HepG2 (cell line): ENCODE data around the gene LRTM2. TPM values are rescaled to one million over a fixed set of nuclear protein-coding genes. Genes with fewer than 3 reads are reported as not detected.

Source experiments
- ATAD3A ChIP-seq: sonication (generic); formaldehyde crosslinking; IDR thresholded peaks from 2 replicates; pipeline ENCODE4 v1.4.0; 2020; ENCODE audit warnings: missing genetic modification reagents
- FOXM1 ChIP-seq: sonication (generic); formaldehyde crosslinking; IDR thresholded peaks from 2 replicates; pipeline ENCODE4 v1.5.0; 2020; ENCODE audit warnings: missing genetic modification reagents
- GTF3A ChIP-seq: sonication (generic); formaldehyde crosslinking; conservative IDR thresholded peaks from 2 replicates; pipeline ENCODE4 v1.4.0; 2020; ENCODE audit warnings: mild to moderate bottlenecking, missing genetic modification reagents
- IKZF5 ChIP-seq: IDR thresholded peaks from 2 replicates; pipeline ENCODE4 v1.6.1; 2018; ENCODE audit warnings: missing genetic modification reagents, mild to moderate bottlenecking, missing compliant biosample characterization
- KDM3A ChIP-seq: IDR thresholded peaks from 2 replicates; pipeline ENCODE4 v1.6.1; 2018; ENCODE audit warnings: low read depth, missing compliant biosample characterization
- MAFG ChIP-seq: sonication (generic); formaldehyde crosslinking; IDR thresholded peaks from 2 replicates; pipeline ENCODE4 v1.5.1; 2020; ENCODE audit warnings: mild to moderate bottlenecking, missing genetic modification reagents
- NBN ChIP-seq: fragments of 450-650 bp; conservative IDR thresholded peaks from 2 replicates; pipeline ENCODE4 v1.6.1; 2017
- SAP130 ChIP-seq: IDR thresholded peaks from 2 replicates; pipeline ENCODE4 v1.6.1; 2016; ENCODE audit warnings: low read depth
- ZNF224 ChIP-seq: sonication (generic); formaldehyde crosslinking; IDR thresholded peaks from 2 replicates; pipeline ENCODE4 v1.5.0; 2020; ENCODE audit warnings: mild to moderate bottlenecking, missing genetic modification reagents
- ZNF256 ChIP-seq: sonication (generic); formaldehyde crosslinking; conservative IDR thresholded peaks from 2 replicates; pipeline ENCODE4 v1.4.0; 2020; ENCODE audit warnings: missing genetic modification reagents
- ZNF333 ChIP-seq: sonication (generic); formaldehyde crosslinking; IDR thresholded peaks from 2 replicates; pipeline ENCODE4 v1.4.0; 2020; ENCODE audit warnings: mild to moderate bottlenecking, missing genetic modification reagents, borderline replicate concordance
- ZNF431 ChIP-seq: sonication (generic); formaldehyde crosslinking; IDR thresholded peaks from 2 replicates; pipeline ENCODE4 v1.9.0; 2022; ENCODE audit warnings: missing genetic modification reagents, low read depth, mild to moderate bottlenecking, borderline replicate concordance
- ZNF549 ChIP-seq: sonication (generic); formaldehyde crosslinking; IDR thresholded peaks from 2 replicates; pipeline ENCODE4 v1.5.0; 2020; ENCODE audit warnings: missing genetic modification reagents
- ZNF609 ChIP-seq: sonication (generic); formaldehyde crosslinking; IDR thresholded peaks from 2 replicates; pipeline ENCODE4 v1.4.0; 2020; ENCODE audit warnings: mild to moderate bottlenecking, missing genetic modification reagents, borderline replicate concordance
- ZNF678 ChIP-seq: sonication (generic); formaldehyde crosslinking; IDR thresholded peaks from 2 replicates; pipeline ENCODE4 v1.4.0; 2020; ENCODE audit warnings: mild to moderate bottlenecking, missing genetic modification reagents
- ZNF720 ChIP-seq: sonication (generic); formaldehyde crosslinking; IDR thresholded peaks from 2 replicates; pipeline ENCODE4 v1.4.0; 2020; ENCODE audit warnings: missing genetic modification reagents
- ZNF775 ChIP-seq: sonication (generic); formaldehyde crosslinking; IDR thresholded peaks from 2 replicates; pipeline ENCODE4 v1.4.0; 2020; ENCODE audit warnings: missing genetic modification reagents, mild to moderate bottlenecking, moderate library complexity, borderline replicate concordance
- ZNF792 ChIP-seq: IDR thresholded peaks from 2 replicates; pipeline ENCODE4 v1.6.1; 2016
- ZNF883 ChIP-seq: sonication (generic); formaldehyde crosslinking; IDR thresholded peaks from 2 replicates; pipeline ENCODE4 v1.5.1; 2020; ENCODE audit warnings: mild to moderate bottlenecking, missing genetic modification reagents; ENCODE audit errors: not compliant biosample characterization
- polyA plus RNA-seq, 8 experiments: library from polyadenylated mRNA; depleted of rRNA in 3 of 8; stranded (reverse) in 7 of 8; unstranded in 1 of 8; fragments of >200 nt; fragmentation: Illumina TruSeq in 4 of 8; extraction: Trizol in 4 of 8; gene quantifications; 2 replicates each; pipeline versions ENCODE4 v1.2.1 to v1.2.3, GENCODE V29; 2011 to 2016; ENCODE audit warnings: low read depth in 4 of 8, missing spikeins in 1 of 8, mixed read lengths in 1 of 8; ENCODE audit not compliant: insufficient read depth in 1 of 8
- total RNA-seq, 5 experiments: library from RNA; depleted of rRNA; stranded (reverse); fragments of >200 nt; fragmentation: Illumina TruSeq; extraction: Trizol; gene quantifications; 2 replicates each; pipeline ENCODE4 v1.2.3, GENCODE V29; 2016; ENCODE audit warnings: low read depth in 1 of 5
- TF ChIP-seq, protein P1 (sequence below): sonication (generic); formaldehyde crosslinking; IDR thresholded peaks from 2 replicates; pipeline ENCODE4 v1.4.0; 2020; ENCODE audit warnings: mild to moderate bottlenecking, low read depth, missing genetic modification reagents
- TF ChIP-seq, protein P2 (sequence below): IDR thresholded peaks from 2 replicates; pipeline ENCODE4 v1.6.1; 2016; ENCODE audit warnings: low read depth, control low read depth

The LRTM2 gene
- total and polyA plus RNA-seq, 2 of the 13 experiments (the other 11 are each of a cell fraction or from before 2014, with no cell fraction given), result 0.09 TPM; not detected in 1

DNA sequence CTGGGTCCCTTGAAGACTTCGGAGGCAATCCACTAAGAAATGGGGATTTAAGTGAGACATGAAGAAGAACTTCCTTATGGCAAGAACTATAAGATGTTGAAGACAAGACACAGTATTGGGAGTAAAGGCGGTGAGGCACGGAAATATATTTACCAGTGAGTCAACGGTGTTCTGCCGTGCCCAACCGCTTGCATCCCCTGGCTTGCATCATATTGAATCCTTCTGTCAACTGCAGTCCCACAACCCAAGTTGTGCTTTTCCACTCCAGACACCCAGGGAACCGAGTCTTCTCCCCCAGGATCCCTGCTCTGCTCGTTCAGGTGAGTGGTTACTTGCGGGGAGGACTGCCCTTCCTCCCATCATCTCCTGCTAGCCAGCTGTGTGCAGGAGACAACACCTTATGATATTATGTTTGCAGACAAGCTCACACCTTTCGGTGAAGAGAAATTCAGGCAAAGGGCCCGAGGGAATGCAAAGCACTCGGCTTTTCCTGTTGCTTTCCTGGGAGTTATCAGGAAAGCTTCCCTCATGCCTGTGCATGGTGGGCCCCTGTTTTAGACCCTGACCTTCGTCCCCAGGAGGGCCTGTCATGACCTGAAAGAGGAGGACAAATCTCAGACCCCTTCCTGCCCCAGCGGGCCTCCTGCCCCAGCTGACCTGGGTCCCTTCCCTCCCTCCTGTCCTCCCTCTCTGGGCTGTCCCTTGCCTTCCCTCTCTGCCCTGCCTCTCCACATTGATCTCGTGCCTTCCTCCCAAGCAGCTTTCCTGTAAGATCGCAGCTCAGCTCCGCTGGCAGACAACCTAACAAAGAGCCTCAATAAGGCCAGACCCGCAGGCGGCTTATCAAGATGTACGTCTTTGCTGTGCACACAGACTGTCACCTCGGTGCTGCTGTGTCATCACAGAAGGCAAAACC is 4.3 kb upstream of the LRTM2 start (continued):
- TF ChIP-seq ZNF609 (CRISPR knock-in tag) (peak; percentile 73; the same call in 1 of the 2 replicates), ZNF549 (CRISPR knock-in tag) (no peak), ZNF678 (CRISPR knock-in tag) (no peak), ZNF775 (CRISPR knock-in tag) (no peak), ZNF431 (CRISPR knock-in tag) (no peak), ATAD3A (no peak), KDM3A (no peak), ZNF792 (CRISPR knock-in tag) (no peak), ZNF883 (CRISPR knock-in tag) (no peak), FOXM1 (CRISPR knock-in tag) (no peak), IKZF5 (CRISPR knock-in tag) (no peak), GTF3A (CRISPR knock-in tag) (no peak), ZNF720 (CRISPR knock-in tag) (no peak), ZNF224 (CRISPR knock-in tag) (no peak), ZNF256 (no peak), SAP130 (CRISPR knock-in tag) (peak; percentile 44; the same call in 1 of the 2 replicates), ZNF333 (CRISPR knock-in tag) (no peak), MAFG (CRISPR knock-in tag) (no peak), NBN (no peak)
- TF ChIP-seq, protein P1, sequence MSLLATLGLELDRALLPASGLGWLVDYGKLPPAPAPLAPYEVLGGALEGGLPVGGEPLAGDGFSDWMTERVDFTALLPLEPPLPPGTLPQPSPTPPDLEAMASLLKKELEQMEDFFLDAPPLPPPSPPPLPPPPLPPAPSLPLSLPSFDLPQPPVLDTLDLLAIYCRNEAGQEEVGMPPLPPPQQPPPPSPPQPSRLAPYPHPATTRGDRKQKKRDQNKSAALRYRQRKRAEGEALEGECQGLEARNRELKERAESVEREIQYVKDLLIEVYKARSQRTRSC (CRISPR knock-in tag), result 0 out of 2 replicates have a peak, but pooled peaks have one; percentile 38
- TF ChIP-seq, protein P2, sequence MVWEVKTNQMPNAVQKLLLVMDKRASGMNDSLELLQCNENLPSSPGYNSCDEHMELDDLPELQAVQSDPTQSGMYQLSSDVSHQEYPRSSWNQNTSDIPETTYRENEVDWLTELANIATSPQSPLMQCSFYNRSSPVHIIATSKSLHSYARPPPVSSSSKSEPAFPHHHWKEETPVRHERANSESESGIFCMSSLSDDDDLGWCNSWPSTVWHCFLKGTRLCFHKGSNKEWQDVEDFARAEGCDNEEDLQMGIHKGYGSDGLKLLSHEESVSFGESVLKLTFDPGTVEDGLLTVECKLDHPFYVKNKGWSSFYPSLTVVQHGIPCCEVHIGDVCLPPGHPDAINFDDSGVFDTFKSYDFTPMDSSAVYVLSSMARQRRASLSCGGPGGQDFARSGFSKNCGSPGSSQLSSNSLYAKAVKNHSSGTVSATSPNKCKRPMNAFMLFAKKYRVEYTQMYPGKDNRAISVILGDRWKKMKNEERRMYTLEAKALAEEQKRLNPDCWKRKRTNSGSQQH, result no peak
